Upper lobe of left lung (tissue), 6 donors: ENCODE measurements around the gene SMAD7. TPM values are rescaled to one million over a fixed set of nuclear protein-coding genes. Genes with fewer than 3 reads are reported as not detected.

Source experiments
- ATAC-seq, 2 donors: fragments of 200-7000 bp; cut with Tn5 transposase; one replicate each; pipeline ENCODE4 v1.9.1; 2022; ENCODE audit warnings: mild to moderate bottlenecking in 2 of 2, moderate library complexity in 2 of 2; ENCODE audit not compliant: low FRiP score in 2 of 2
- DNase-seq, 2 donors: peaks; one replicate each; pipeline ENCODE4 v3.0.0-alpha.2; 2019 to 2020
- H3K27ac ChIP-seq, 4 donors: fragments of 200-600 bp; sonication (generic); one replicate each; pipeline ENCODE4 v1.5.1; 2016 to 2019
- H3K27me3 ChIP-seq, 4 donors: fragments of 200-600 bp; sonication (generic); one replicate each; pipeline ENCODE4 v1.5.1; 2017 to 2019
- H3K36me3 ChIP-seq, 4 donors: fragments of 200-600 bp; sonication (generic); one replicate each; pipeline ENCODE4 v1.5.1; 2016 to 2019
- H3K4me1 ChIP-seq, 4 donors: fragments of 200-600 bp; sonication (generic); one replicate each; pipeline ENCODE4 v1.5.1; 2018 to 2019
- H3K4me3 ChIP-seq, 4 donors: fragments of 200-600 bp; sonication (generic); one replicate each; pipeline ENCODE4 v1.5.1; 2017 to 2019; ENCODE audit warnings: mild to moderate bottlenecking in 2 of 4, moderate library complexity in 1 of 4
- H3K9me3 ChIP-seq, 4 donors: fragments of 200-600 bp; sonication (generic); one replicate each; pipeline ENCODE4 v1.5.1; 2018 to 2019
- CTCF ChIP-seq, 6 experiments: fragments of 450-650 bp in 4 of 6; fragments of 200-600 bp in 2 of 6; sonication (generic) in 2 of 6; IDR thresholded peaks; one replicate each; pipeline ENCODE4 v1.5.1; 2016 to 2019; ENCODE audit warnings: antibody characterized with exemption in 6 of 6
- EP300 ChIP-seq, 4 donors: sonication (generic); formaldehyde crosslinking; IDR thresholded peaks; one replicate each; pipeline ENCODE4 v1.5.1; 2017; ENCODE audit warnings: antibody characterized with exemption in 4 of 4, control low read depth in 2 of 4
- POLR2A ChIP-seq, 4 donors: fragments of 450-650 bp; IDR thresholded peaks; one replicate each; pipeline ENCODE4 v1.5.1; 2016 to 2017; ENCODE audit warnings: antibody characterized with exemption in 4 of 4, mild to moderate bottlenecking in 2 of 4
- POLR2AphosphoS5 ChIP-seq, 2 donors: sonication (generic); formaldehyde crosslinking; IDR thresholded peaks; one replicate each; pipeline ENCODE4 v1.5.1; 2017; ENCODE audit warnings: antibody characterized with exemption in 2 of 2
- WGBS, 2 donors: methylation state at CpG; one replicate each; pipeline ENCODE4 v1.1.5; 2017 to 2018; 5-methylcytosine and 5-hydroxymethylcytosine counted together
- total RNA-seq, 6 donors: library from RNA; depleted of rRNA in 4 of 6; stranded (reverse); fragments of >200 nt in 4 of 6; gene quantifications; one replicate each; pipeline versions ENCODE4 v1.1.0 to v1.2.1, GENCODE V29; 2016 to 2021
- donor health status: DM: no; HTN: no; CAD: no; lungs with moderate emphysema.
- donor health status: DM: no; HTN: yes; CAD: no; lungs with severe emphysema.

SMAD7 gene
- total RNA-seq, 6 donors from 2014 or later: 39.6 to 89.0 (median 61.5) TPM

- no peaks in the 10 kb centered on the region for H3K27me3 ChIP-seq
- H3K36me3 ChIP-seq: peaks cover 0 to 21% (median 7%) of the 10 kb centered on the region in 4 donors
- 7 to 16% methylated on average over 14 to 16 of the region's 16 CpGs for WGBS, 2 donors
- DNase-seq (peak; percentile 59 to 70), ATAC-seq (peak in 1 of 2 donors; percentile 39)
- peak overlapping the region in 3 of 4 donors; percentile 14 to 97 (median 35) for H3K4me3 ChIP-seq
- H3K4me1 ChIP-seq: peaks cover 99 to 100% (median 100%) of the 10 kb centered on the region in 4 donors
- TF ChIP-seq POLR2A (IDR thresholded peaks at IDR 0.05) (no peak), POLR2AphosphoS5 (IDR thresholded peaks at IDR 0.05) (peak; percentile 1 to 9)
- peak overlapping the region; percentile 80 to 97 (median 96) for H3K27ac ChIP-seq
- no peaks in the 10 kb centered on the region for H3K9me3 ChIP-seq
These were observed 11.3 kb downstream of the SMAD7 start for GRCh38 chr18:48939205-48940097.

- H3K9me3 ChIP-seq: no peaks in the 10 kb centered on the region
- 34 to 41% methylated on average over 3 to 9 of the region's 9 CpGs for WGBS, 2 donors
- H3K4me3 ChIP-seq: peak overlapping the region in 3 of 4 donors; percentile 14 to 97 (median 35)
- peak in 1 of 2 donors; percentile 18 for ATAC-seq
- H3K27me3 ChIP-seq: no peaks in the 10 kb centered on the region
- peaks cover 99 to 100% (median 100%) of the 10 kb centered on the region in 4 donors for H3K4me1 ChIP-seq
- TF ChIP-seq CTCF (IDR thresholded peaks at IDR 0.05): no peak
- no peak for TF ChIP-seq POLR2AphosphoS5 (IDR thresholded peaks at IDR 0.05)
- no peak for TF ChIP-seq EP300 (IDR thresholded peaks at IDR 0.05)
- TF ChIP-seq POLR2A (IDR thresholded peaks at IDR 0.05): no peak
- peaks cover 0 to 19% (median 7%) of the 10 kb centered on the region in 4 donors for H3K36me3 ChIP-seq
- no peak for DNase-seq
- H3K27ac ChIP-seq: peak overlapping the region; percentile 80 to 97 (median 96)
These were observed 11.9 kb downstream of the SMAD7 start for GRCh38 chr18:48938827-48939204.

GRCh38 chr18:48937869-48938750 lies 12.7 kb downstream of the SMAD7 start:
- TF ChIP-seq EP300 (IDR thresholded peaks at IDR 0.05) (no peak), CTCF (IDR thresholded peaks at IDR 0.05) (no peak), POLR2A (IDR thresholded peaks at IDR 0.05) (no peak), POLR2AphosphoS5 (IDR thresholded peaks at IDR 0.05) (peak in 1 of 2 donors; percentile 6)
- no peak for ATAC-seq
- Histone ChIP-seq H3K4me1 (peaks cover 100% of the 10 kb centered on the region in 4 donors), H3K9me3 (no peaks in the 10 kb centered on the region), H3K27me3 (no peaks in the 10 kb centered on the region), H3K4me3 (peak overlapping the region in 1 of 4 donors; percentile 97), H3K27ac (peak overlapping the region; percentile 80 to 97 (median 96)), H3K36me3 (peaks cover 0 to 19% (median 7%) of the 10 kb centered on the region in 4 donors)
- 43 to 60% methylated on average over 6 of the region's 6 CpGs for WGBS, 2 donors
- peak in 1 of 2 donors; percentile 58 for DNase-seq

GRCh38 chr18:48935433-48935774 lies 15.4 kb downstream of the SMAD7 start:
- 47 to 68% methylated on average over 4 to 9 of the region's 9 CpGs for WGBS, 2 donors
- H3K27me3 ChIP-seq: no peaks in the 10 kb centered on the region
- H3K36me3 ChIP-seq: peaks cover 0 to 11% (median 1%) of the 10 kb centered on the region in 4 donors
- peak overlapping the region; percentile 75 to 90 (median 84) for H3K27ac ChIP-seq
- no peak for ATAC-seq
- DNase-seq: no peak
- H3K4me3 ChIP-seq: peak overlapping the region in 2 of 4 donors; percentile 13 to 29
- H3K4me1 ChIP-seq: peaks cover 100% of the 10 kb centered on the region in 4 donors
- no peaks in the 10 kb centered on the region for H3K9me3 ChIP-seq
- no peak for TF ChIP-seq EP300 (IDR thresholded peaks at IDR 0.05)
- no peak for TF ChIP-seq CTCF (IDR thresholded peaks at IDR 0.05)
- TF ChIP-seq POLR2A (IDR thresholded peaks at IDR 0.05): no peak
- TF ChIP-seq POLR2AphosphoS5 (IDR thresholded peaks at IDR 0.05): no peak
